Body of pancreas (tissue), 4 donors: ENCODE data around the gene AKAP6. TPM values are rescaled to one million over a fixed set of nuclear protein-coding genes. Genes with fewer than 3 reads are reported as not detected.

ENCODE experiments used
- ATAC-seq: fragments of 150-250 bp; one replicate; pipeline ENCODE4 v1.9.1; 2016
- DNase-seq, 4 donors: peaks; one replicate each; pipeline ENCODE4 v3.0.0-alpha.2; 2019
- H3K27ac ChIP-seq, 4 donors: fragments of 200-600 bp; sonication (generic); 1 replicate in 3 of 4; 2 replicates in 1 of 4; pipeline versions ENCODE4 v1.5.1 to v1.6.1; 2016 to 2019; ENCODE audit warnings: mild to moderate bottlenecking in 1 of 4, mixed read lengths in 1 of 4, moderate library complexity in 1 of 4
- H3K27me3 ChIP-seq, 2 donors: fragments of 200-600 bp; sonication (generic); one replicate each; pipeline ENCODE4 v1.6.0; 2016; ENCODE audit warnings: mild to moderate bottlenecking in 1 of 2
- H3K36me3 ChIP-seq, 2 donors: fragments of 200-600 bp; sonication (generic); replicated peaks in 1 of 2; 2 replicates each; pipeline ENCODE4 v1.5.1; 2016; ENCODE audit warnings: low read depth in 2 of 2; ENCODE audit not compliant: insufficient read depth in 1 of 2
- H3K4me1 ChIP-seq: fragments of 200-600 bp; sonication (generic); one replicate; pipeline ENCODE4 v1.6.0; 2016
- H3K4me3 ChIP-seq, 2 donors: fragments of 200-600 bp; sonication (generic); 1 replicate in 1 of 2; 2 replicates in 1 of 2; pipeline ENCODE4 v1.5.1; 2016 to 2019
- H3K9me3 ChIP-seq, 3 donors: fragments of 200-600 bp; sonication (generic); 1 replicate in 2 of 3; 2 replicates in 1 of 3; pipeline ENCODE4 v1.5.1; 2016
- CTCF ChIP-seq, 7 experiments: fragments of 450-650 bp in 4 of 7; fragments of 200-600 bp in 3 of 7; sonication (generic) in 3 of 7; IDR thresholded peaks; one replicate each; pipeline ENCODE4 v1.5.1; 2016 to 2019; ENCODE audit warnings: antibody characterized with exemption in 7 of 7
- POLR2A ChIP-seq, 3 donors: fragments of 450-650 bp; IDR thresholded peaks; one replicate each; pipeline ENCODE4 v1.6.1; 2016; ENCODE audit warnings: antibody characterized with exemption in 3 of 3, mild to moderate bottlenecking in 2 of 3
- WGBS, 2 donors: methylation state at CpG; one replicate each; pipeline ENCODE4 v1.1.5; 2017; 5-methylcytosine and 5-hydroxymethylcytosine counted together
- intact Hi-C: fragments of 100-400 bp; cut with DNase I; formaldehyde crosslinking; loops from one replicate; pipeline ENCODE4 v1.15.1; 2023
- small RNA-seq: library from RNA; depleted of rRNA; stranded (forward); fragments of <200 nt; gene quantifications from one replicate; pipeline ENCODE3, GENCODE V24; 2016
- total RNA-seq, 2 donors: library from RNA; depleted of rRNA; stranded (reverse); fragments of >200 nt; gene quantifications; one replicate each; pipeline ENCODE4 v1.1.0, GENCODE V29; 2016

AKAP6 gene
- total RNA-seq, 2 donors from 2014 or later, result 2.0 to 2.9 TPM

DNA sequence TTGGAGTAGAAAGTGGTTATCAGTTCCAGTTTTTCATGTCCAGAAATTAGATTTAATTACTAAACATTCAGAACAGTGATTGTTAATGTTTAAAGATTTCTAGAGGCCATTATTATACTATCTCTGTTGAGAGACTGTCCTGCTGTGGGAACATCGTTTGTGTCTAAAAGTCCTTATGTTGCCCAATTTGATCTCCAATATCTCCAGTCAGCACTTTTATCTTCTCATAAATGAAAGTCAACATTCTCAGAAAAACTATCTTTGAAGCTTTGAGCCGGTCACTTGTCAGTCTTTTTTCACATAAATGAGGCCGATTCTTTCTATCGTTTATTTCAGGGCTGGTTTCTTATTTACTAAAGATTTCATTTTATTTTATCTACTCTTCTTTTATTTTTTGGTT, 518.8 kb downstream of the AKAP6 start:
- 84 to 85% methylated on average over 4 of the region's 4 CpGs for WGBS, 2 donors
- H3K27me3 ChIP-seq, result no peaks in the 10 kb centered on the region
- no peaks in the 10 kb centered on the region for H3K9me3 ChIP-seq
- no peaks in the 10 kb centered on the region for H3K4me1 ChIP-seq
- no peak overlapping the region for H3K27ac ChIP-seq
- H3K36me3 ChIP-seq, result no peaks in the 10 kb centered on the region
- intact Hi-C loops, result no loop called here
- no peak for DNase-seq
- TF ChIP-seq POLR2A (IDR thresholded peaks at IDR 0.05) (no peak), CTCF (IDR thresholded peaks at IDR 0.05) (no peak)
- no peak overlapping the region for H3K4me3 ChIP-seq
- ATAC-seq, result no peak

- TF ChIP-seq POLR2A (IDR thresholded peaks at IDR 0.05) (no peak), CTCF (IDR thresholded peaks at IDR 0.05) (no peak)
- Histone ChIP-seq H3K36me3 (no peaks in the 10 kb centered on the region), H3K27ac (no peak overlapping the region), H3K27me3 (no peaks in the 10 kb centered on the region), H3K4me3 (no peak overlapping the region), H3K9me3 (no peaks in the 10 kb centered on the region), H3K4me1 (no peaks in the 10 kb centered on the region)
- DNase-seq (peak in 3 of 4 donors; percentile 15 to 62 (median 27)), ATAC-seq (peak; percentile 48)
- intact Hi-C loops, result no loop called here
- WGBS, 2 donors, result 35 to 39% methylated on average over 5 of the region's 5 CpGs
Observed at GRCh38 chr14:32865827-32866376, 536.8 kb downstream of the AKAP6 start.

DNA sequence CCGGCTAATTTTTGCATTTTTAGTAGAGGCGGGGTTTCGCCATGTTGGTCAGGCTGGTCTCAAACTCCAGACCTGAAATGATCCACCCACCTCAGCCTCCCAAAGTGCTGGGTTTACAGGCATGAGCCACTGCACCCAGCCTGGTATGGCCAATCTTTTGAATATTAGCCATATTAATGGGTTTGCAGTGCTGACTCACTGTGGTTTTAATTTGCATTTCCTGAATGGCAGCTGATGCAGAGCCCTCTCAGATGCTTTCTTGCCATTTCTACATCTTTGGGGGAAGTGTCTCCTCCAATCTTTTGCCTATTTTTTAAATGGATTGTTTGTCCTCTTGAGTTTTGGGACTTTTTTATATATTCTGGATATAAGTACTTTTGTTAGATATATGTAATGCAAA, 554.1 kb downstream of the AKAP6 start:
- H3K36me3 ChIP-seq, result no peaks in the 10 kb centered on the region
- WGBS, 2 donors, result 88 to 90% methylated on average over 3 of the region's 3 CpGs
- no peak overlapping the region for H3K27ac ChIP-seq
- no peaks in the 10 kb centered on the region for H3K27me3 ChIP-seq
- H3K4me3 ChIP-seq, result no peak overlapping the region
- no peaks in the 10 kb centered on the region for H3K9me3 ChIP-seq
- DNase-seq, result no peak
- H3K4me1 ChIP-seq, result no peaks in the 10 kb centered on the region
- intact Hi-C loops, result no loop called here
- TF ChIP-seq POLR2A (IDR thresholded peaks at IDR 0.05) (no peak), CTCF (IDR thresholded peaks at IDR 0.05) (no peak)
- no peak for ATAC-seq

Small RNA genes lying within 50 kb of the gene (small RNA-seq; reads per million reads assigned to genes)
- not detected for gene RN7SL660P

Other genes starting within 250 kb of the AKAP6 start
- not detected for gene RNU6-7, start 127.3 kb upstream of the AKAP6 start, total RNA-seq
- not detected for gene RNU6-8, start 126.0 kb upstream of the AKAP6 start, total RNA-seq